Measurements from ENCODE around the gene ZNF587.
"Not testable (repeated sequence)": the region's sequence is repeated elsewhere in the genome, so short reads cannot be mapped to it uniquely, and the experiment has no call there.

Gene ZNF587

DNA sequence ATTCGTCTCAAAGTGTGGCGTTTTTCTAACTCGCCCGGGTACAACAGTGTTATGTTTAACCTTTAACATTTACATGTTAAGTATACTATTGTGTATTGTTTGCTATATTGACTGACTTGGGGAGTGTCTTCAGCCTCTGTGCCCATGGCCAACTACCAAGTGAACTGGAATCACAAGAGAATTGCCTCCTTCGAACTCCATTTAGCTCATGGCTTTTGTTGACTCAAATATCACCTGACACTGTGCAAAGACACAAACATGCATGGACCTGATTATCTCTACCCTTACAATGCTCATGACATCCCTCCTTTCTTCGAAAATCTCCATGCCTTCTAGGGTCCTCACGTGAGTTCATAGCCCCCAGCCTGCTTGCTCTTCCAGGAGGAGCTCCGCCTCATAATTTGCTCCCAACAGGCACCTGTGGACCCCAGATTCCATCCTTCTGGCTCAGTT is 38.5 kb downstream of the ZNF587 start:
- no peak for FAIRE-seq

DNA sequence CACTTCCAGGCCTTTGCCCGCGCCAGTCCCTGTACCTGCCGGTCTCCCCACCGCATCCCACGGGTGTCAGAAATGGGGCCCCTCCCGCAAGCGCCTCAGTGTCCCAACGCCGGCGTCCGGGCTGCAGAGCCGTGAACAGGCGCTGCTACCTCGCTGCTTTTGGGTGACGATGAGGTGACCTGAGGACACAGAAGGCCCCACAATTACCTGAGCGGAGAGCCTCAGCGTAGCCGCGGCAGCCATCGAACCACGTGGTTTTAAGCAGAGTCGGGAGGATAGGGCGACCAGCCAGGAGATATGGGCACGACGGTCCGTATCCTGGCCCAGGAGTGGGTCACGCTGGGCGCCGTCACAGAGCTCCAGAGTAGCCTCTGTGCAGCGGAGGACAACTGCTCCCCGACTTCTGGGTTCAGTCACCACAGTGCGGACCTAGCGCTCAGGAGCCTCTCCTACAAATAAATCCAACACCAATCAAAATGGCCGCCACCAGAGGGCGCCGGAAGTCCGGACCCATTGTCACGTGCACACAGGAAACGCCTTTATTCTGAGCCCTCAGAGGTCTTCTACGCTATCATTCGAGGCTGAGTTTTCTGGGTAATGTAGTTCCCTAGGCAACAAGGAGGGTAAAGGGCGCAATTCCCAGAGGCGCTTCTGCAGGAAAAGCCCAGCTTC is 39.0 kb downstream of the ZNF587 start, which contains the start of gene ZNF814:
TSS of gene ZNF814 (minus strand) at position 478 of the 672 bp plus-strand sequence. CDS start at position 243, 235 bp downstream.
- FAIRE-seq, result no peak

DNA sequence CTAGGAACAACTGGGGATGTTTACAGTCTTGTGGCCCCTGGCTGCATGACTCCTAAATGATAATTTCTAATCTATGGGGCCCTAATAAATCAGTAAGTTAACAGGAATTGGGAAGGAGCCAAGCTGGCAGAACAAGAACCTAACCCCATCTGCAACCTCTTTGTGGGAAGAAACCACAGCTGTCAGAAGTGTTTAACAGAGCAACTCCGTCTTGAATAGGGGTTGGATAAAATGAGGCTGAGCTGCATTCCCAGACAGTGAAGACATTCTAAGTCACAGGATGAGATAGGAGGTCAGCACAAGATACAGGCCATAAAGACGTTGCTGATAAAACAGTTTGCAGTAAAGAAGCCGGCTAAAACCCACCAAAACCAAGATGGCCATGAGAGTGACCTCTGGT is 41.0 kb downstream of the ZNF587 start:
- FAIRE-seq, result not testable (repeated sequence)

DNA sequence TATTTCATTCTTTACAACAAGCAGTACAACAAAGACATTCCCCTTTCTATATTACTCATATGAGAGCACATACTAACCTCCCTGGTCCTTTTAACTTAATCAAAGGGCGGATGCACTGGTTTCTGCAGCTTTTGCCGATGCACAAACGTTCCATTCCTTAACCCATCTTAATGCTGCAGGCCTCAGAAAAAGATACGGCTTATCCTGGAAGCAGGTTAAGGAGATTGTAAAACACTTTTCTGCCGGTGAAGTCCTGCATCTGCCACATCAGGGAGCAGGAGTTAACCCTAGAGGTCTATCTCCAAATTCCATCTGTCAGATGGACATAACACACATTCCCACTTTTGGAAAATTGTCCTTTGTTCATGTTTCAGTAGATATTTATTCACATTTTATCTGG is 50.7 kb downstream of the ZNF587 start:
- no peak for FAIRE-seq

DNA sequence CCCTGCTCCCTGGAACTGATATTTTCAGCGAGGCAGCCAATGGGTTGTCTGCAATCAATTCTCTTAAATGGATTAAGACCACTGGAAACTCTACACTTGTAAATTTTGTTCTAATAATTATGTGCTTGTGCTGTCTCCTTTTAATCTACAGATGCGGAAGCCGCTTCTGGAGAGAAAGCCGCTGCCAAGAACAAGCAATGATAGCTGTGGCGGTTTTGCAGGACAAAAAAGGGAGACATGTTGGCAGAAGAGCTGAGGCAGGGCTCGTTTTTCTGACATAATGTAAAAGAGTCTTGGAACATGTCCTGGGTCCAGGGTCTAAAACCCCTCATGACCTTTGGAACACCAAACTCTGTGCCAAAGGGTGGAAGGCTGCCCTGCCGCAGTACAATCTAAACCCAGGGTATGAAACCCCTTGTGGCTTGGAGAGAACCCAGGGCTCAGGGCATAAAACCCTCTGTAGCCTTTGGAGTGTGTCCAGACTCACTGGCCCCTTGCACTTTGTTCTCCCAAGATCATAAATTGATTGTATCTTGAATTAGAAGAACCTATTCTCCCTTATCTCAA is 54.0 kb downstream of the ZNF587 start:
- FAIRE-seq, result no peak

DNA sequence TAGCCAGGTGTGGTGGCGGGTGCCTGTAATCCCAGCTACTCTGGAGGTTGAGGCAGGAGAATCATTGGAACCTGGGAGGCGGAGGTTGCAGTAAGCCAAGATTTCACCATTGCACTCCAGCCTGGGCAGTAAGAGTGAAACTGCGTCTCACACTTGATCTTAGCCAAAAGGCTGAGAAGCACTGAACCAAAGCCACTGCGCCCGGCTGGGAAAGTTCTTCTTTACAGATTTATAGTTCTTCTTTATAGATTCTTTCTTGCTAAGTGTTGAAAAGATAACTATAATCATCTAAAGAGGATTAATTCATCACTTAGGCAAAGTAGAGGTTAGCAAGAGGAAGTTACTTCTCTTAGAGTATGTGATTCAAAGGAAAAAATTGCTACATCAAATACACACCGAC is 55.6 kb downstream of the ZNF587 start:
- FAIRE-seq, result no peak

DNA sequence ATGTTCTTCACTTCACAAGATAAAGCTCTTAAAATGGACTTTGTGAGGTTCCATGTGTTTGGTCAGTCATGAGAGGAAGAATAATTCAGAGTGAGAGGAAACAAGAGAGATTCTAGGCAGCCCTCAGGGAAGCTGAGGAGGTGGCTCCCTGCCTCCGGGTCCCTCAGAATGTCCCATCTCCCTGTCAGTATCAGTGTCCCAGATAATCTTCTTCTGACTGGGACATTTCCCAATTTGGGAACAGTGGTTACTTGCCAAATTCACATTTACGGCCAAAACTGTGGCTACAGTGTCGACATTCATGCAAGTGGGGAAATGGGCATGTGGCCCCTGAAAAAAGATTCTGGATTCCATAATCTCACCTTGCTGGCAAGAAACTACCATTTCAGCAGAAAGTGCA is 57.7 kb downstream of the ZNF587 start:
- FAIRE-seq, result no peak

DNA sequence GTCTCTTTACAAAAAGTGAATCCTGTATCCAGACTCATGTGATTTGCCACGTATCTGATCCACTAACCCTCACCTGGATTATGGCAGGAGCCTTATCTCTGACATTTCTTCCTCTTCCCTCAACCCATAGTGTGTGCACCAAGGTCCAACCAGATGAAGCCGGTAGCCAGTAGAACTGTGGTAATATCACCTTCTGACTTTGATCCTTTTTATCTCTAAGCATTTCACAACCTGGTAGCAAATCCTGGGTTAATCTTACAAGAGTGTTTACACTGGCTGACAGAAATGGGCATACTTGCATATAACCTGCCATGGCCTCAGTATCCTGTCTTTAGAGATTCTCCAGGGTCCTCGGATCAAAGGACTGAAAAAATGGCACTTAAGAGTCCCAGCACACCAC is 64.9 kb downstream of the ZNF587 start:
- FAIRE-seq, result no peak

Measured in colon (tissue), 2 donors.